Measurements from ENCODE around the gene WDR90. TPM values are rescaled to one million over a fixed set of nuclear protein-coding genes. Genes with fewer than 3 reads are reported as not detected.
A peak's percentile ranks its signal among the peaks of the same experiment; 100 is the strongest.

WDR90 gene
- total RNA-seq, 1 donor from 2014 or later: 102 TPM

GRCh38 chr16:651844-652243 lies 2.7 kb downstream of the WDR90 start:
- TF ChIP-seq, protein P1, sequence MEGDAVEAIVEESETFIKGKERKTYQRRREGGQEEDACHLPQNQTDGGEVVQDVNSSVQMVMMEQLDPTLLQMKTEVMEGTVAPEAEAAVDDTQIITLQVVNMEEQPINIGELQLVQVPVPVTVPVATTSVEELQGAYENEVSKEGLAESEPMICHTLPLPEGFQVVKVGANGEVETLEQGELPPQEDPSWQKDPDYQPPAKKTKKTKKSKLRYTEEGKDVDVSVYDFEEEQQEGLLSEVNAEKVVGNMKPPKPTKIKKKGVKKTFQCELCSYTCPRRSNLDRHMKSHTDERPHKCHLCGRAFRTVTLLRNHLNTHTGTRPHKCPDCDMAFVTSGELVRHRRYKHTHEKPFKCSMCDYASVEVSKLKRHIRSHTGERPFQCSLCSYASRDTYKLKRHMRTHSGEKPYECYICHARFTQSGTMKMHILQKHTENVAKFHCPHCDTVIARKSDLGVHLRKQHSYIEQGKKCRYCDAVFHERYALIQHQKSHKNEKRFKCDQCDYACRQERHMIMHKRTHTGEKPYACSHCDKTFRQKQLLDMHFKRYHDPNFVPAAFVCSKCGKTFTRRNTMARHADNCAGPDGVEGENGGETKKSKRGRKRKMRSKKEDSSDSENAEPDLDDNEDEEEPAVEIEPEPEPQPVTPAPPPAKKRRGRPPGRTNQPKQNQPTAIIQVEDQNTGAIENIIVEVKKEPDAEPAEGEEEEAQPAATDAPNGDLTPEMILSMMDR (conservative IDR thresholded peaks at IDR 0.05): no peak
- Mint-ChIP-seq H3K36me3 (no peaks in the 10 kb centered on the region), H3K4me1 (ENCODE audit: unreplicated experiment) (no peaks in the 10 kb centered on the region), H3K27me3 (no peaks in the 10 kb centered on the region), H3K27ac (no peak overlapping the region), H3K4me3 (no peak overlapping the region), H3K9me3 (no peaks in the 10 kb centered on the region)
- no peak for DNase-seq (ENCODE audit: extremely low spot score, unreplicated experiment)

DNA sequence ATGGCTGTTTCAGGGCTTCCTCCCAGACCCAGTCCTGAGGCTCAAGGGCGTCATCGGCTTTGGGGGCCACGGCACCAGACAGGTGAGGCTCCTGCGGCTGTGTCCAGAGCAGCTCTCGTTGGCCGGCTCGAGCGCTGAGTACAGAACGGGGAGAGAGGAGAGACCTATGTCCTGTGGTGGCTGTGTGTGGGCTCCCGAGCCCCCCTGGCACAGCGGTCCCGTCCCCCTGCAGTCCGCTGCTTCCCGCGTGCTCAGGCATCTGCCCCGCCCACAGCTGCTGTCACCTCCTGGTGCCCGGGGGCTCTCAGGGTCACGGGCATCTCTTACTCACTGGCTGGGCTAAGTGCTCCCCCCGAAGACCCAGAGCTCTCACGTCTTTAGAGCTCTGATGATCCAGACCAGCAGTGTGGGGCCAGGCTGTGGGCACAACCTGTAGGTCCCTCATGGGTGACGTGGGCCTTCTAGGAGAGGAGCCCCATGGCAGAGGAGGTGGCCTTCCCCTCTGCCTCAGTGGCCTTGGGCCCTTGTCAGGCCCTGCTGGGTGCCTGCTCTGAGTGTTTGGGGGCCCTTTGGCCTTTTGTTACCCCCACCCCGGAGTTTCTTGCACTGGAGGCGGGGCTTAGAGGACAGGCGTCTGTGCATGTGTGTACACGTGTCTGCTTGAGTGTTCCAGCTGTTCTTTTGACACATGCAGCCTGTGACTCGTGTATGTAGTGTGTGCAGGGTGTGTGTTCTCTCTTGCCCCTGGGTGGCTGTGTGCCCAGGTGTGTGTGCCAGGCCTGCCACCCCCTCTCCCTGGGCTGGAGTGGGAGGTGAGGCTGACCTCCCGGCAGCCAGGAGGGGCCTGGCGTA lies 3.5 kb downstream of the WDR90 start:
- peak overlapping the region; percentile 68 for H3K4me3 Mint-ChIP-seq
- H3K9me3 Mint-ChIP-seq: no peaks in the 10 kb centered on the region
- no peaks in the 10 kb centered on the region for H3K4me1 Mint-ChIP-seq (ENCODE audit: unreplicated experiment)
- TF ChIP-seq, protein P1 (conservative IDR thresholded peaks at IDR 0.05): no peak
- H3K36me3 Mint-ChIP-seq: no peaks in the 10 kb centered on the region
- no peak overlapping the region for H3K27ac Mint-ChIP-seq
- H3K27me3 Mint-ChIP-seq: no peaks in the 10 kb centered on the region
- DNase-seq (ENCODE audit: extremely low spot score, unreplicated experiment): no peak

GRCh38 chr16:654034-654433 lies 4.9 kb downstream of the WDR90 start:
- TF ChIP-seq, protein P1 (conservative IDR thresholded peaks at IDR 0.05): no peak
- Mint-ChIP-seq H3K9me3 (no peaks in the 10 kb centered on the region), H3K36me3 (no peaks in the 10 kb centered on the region), H3K4me3 (no peak overlapping the region), H3K27ac (no peak overlapping the region), H3K27me3 (no peaks in the 10 kb centered on the region), H3K4me1 (ENCODE audit: unreplicated experiment) (no peaks in the 10 kb centered on the region)
- DNase-seq (ENCODE audit: extremely low spot score, unreplicated experiment): no peak

- H3K36me3 Mint-ChIP-seq: no peaks in the 10 kb centered on the region
- no peaks in the 10 kb centered on the region for H3K4me1 Mint-ChIP-seq (ENCODE audit: unreplicated experiment)
- no peak overlapping the region for H3K4me3 Mint-ChIP-seq
- TF ChIP-seq, protein P1 (conservative IDR thresholded peaks at IDR 0.05): no peak
- no peaks in the 10 kb centered on the region for H3K27me3 Mint-ChIP-seq
- no peak overlapping the region for H3K27ac Mint-ChIP-seq
- H3K9me3 Mint-ChIP-seq: no peaks in the 10 kb centered on the region
- DNase-seq (ENCODE audit: extremely low spot score, unreplicated experiment): no peak
Measured at GRCh38 chr16:657487-657886, 8.3 kb downstream of the WDR90 start.

DNA sequence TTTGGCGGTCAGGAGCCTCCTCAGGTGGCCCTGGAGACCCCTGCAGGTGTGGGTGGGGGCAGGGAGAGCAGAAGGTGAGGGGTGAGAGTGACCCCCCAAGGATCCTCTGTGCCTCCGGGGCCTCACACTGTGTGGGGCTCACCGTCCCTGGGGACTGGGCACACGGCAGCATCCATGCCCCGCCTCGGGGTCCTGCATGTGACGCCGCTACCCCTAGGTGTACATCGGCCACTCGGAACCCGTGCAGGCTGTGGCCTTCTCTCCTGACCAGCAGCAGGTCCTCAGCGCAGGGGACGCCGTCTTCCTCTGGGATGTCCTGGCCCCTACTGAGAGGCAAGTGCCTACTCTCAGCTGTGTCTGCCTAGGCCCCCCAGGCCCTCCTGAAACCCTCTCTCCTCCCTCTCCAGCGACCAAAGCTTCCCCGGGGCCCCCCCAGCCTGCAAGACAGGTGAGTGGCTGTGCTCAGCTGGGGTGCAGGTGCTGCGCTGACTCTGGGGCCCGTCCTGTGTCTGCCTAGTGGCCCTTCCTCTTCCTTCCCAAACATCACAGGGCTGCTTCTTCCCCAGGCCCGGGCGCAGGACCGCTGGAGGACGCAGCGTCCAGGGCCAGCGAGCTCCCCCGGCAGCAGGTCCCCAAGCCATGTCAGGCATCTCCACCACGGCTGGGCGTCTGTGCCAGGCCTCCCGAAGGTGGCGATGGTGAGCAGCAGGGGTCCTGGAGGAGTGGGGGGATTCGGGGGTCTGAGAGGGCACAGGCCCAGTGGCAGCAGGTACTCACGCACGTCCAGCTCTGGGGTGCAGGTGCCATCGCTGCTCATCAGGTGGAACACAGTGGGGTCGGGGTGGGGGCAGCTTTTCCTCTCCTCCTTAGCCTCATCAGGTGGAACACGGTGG lies 9.8 kb downstream of the WDR90 start:
- no peaks in the 10 kb centered on the region for H3K36me3 Mint-ChIP-seq
- no peak for DNase-seq (ENCODE audit: extremely low spot score, unreplicated experiment)
- H3K27me3 Mint-ChIP-seq: no peaks in the 10 kb centered on the region
- no peak overlapping the region for H3K4me3 Mint-ChIP-seq
- no peaks in the 10 kb centered on the region for H3K4me1 Mint-ChIP-seq (ENCODE audit: unreplicated experiment)
- TF ChIP-seq, protein P1 (conservative IDR thresholded peaks at IDR 0.05): peak; percentile 16
- no peak overlapping the region for H3K27ac Mint-ChIP-seq
- no peaks in the 10 kb centered on the region for H3K9me3 Mint-ChIP-seq
